Liver (tissue), 9 donors: ENCODE data around the gene THOC1. TPM values are rescaled to one million over a fixed set of nuclear protein-coding genes. Genes with fewer than 3 reads are reported as not detected.

Experiments
- DNase-seq: peaks from one replicate; pipeline ENCODE4 v3.0.0-alpha.2; 2017; ENCODE audit warnings: low spot score
- H3K27ac ChIP-seq, 2 donors: one replicate each; pipeline ENCODE4 v1.7.0; 2013; ENCODE audit warnings: inconsistent platforms in 2 of 2, low read length in 2 of 2, control low read depth in 1 of 2, low read depth in 1 of 2, mild to moderate bottlenecking in 1 of 2
- H3K27me3 ChIP-seq, 4 donors: one replicate each; pipeline versions ENCODE4 v1.6.1 to v1.7.0; 2013; ENCODE audit warnings: low read length in 3 of 4, inconsistent platforms in 1 of 4, mild to moderate bottlenecking in 1 of 4, moderate library complexity in 1 of 4; ENCODE audit not compliant: control insufficient read depth in 4 of 4, insufficient read depth in 4 of 4
- H3K36me3 ChIP-seq, 4 donors: one replicate each; pipeline versions ENCODE4 v1.6.1 to v1.7.0; 2013; ENCODE audit warnings: low read length in 3 of 4, mild to moderate bottlenecking in 3 of 4, low read depth in 1 of 4, moderate library complexity in 1 of 4; ENCODE audit not compliant: control insufficient read depth in 4 of 4, insufficient read depth in 3 of 4
- H3K4me1 ChIP-seq, 4 donors: one replicate each; pipeline versions ENCODE4 v1.6.1 to v1.7.0; 2013; ENCODE audit warnings: low read length in 3 of 4, mild to moderate bottlenecking in 3 of 4, moderate library complexity in 1 of 4; ENCODE audit not compliant: control insufficient read depth in 4 of 4, insufficient read depth in 4 of 4
- H3K4me3 ChIP-seq, 3 donors: one replicate each; pipeline versions ENCODE4 v1.6.1 to v1.7.0; 2013; ENCODE audit warnings: low read length in 3 of 3, control low read depth in 1 of 3, low read depth in 1 of 3, mild to moderate bottlenecking in 1 of 3
- H3K9ac ChIP-seq, 2 donors: one replicate each; pipeline ENCODE4 v1.7.0; 2013; ENCODE audit warnings: low read length in 2 of 2, mild to moderate bottlenecking in 2 of 2, moderate library complexity in 2 of 2, control low read depth in 1 of 2, low read depth in 1 of 2
- H3K9me3 ChIP-seq, 4 donors: one replicate each; pipeline versions ENCODE4 v1.6.1 to v1.7.0; 2013; ENCODE audit warnings: low read length in 3 of 4; ENCODE audit not compliant: control insufficient read depth in 4 of 4
- CTCF ChIP-seq: fragments of 150-350 bp; IDR thresholded peaks from 2 replicates; pipeline ENCODE4 v1.5.1; 2017; ENCODE audit warnings: improper control_type of control experiment, low read depth, low read length; ENCODE audit not compliant: missing input control
- EGR1 ChIP-seq, 2 donors: IDR thresholded peaks; 2 replicates each; pipeline ENCODE4 v1.6.1; 2016 to 2018; ENCODE audit warnings: antibody characterized with exemption in 2 of 2, low read depth in 2 of 2
- FOXA1 ChIP-seq: IDR thresholded peaks from 2 replicates; pipeline ENCODE4 v1.6.1; 2016; ENCODE audit warnings: antibody characterized with exemption
- FOXA2 ChIP-seq: IDR thresholded peaks from 2 replicates; pipeline ENCODE4 v1.6.1; 2016; ENCODE audit warnings: antibody characterized with exemption
- GABPA ChIP-seq, 2 donors: IDR thresholded peaks in 1 of 2; conservative IDR thresholded peaks in 1 of 2; 2 replicates each; pipeline ENCODE4 v1.6.1; 2016; ENCODE audit warnings: antibody characterized with exemption in 2 of 2, mild to moderate bottlenecking in 1 of 2, moderate library complexity in 1 of 2
- HNF4A ChIP-seq, 2 donors: conservative IDR thresholded peaks; 2 replicates each; pipeline ENCODE4 v1.6.1; 2016; ENCODE audit warnings: antibody characterized with exemption in 2 of 2, mild to moderate bottlenecking in 2 of 2
- HNF4G ChIP-seq: IDR thresholded peaks from 2 replicates; pipeline ENCODE4 v1.6.1; 2016; ENCODE audit warnings: antibody characterized with exemption
- JUND ChIP-seq, 2 donors: IDR thresholded peaks; 2 replicates each; pipeline ENCODE4 v1.6.1; 2016; ENCODE audit warnings: antibody characterized with exemption in 2 of 2
- NR2F2 ChIP-seq: IDR thresholded peaks from 2 replicates; pipeline ENCODE4 v1.6.1; 2016; ENCODE audit warnings: antibody characterized with exemption
- RAD21 ChIP-seq, 2 donors: IDR thresholded peaks; 2 replicates each; pipeline ENCODE4 v1.6.1; 2016; ENCODE audit warnings: antibody characterized with exemption in 2 of 2, mild to moderate bottlenecking in 2 of 2
- RXRA ChIP-seq, 2 donors: IDR thresholded peaks; 2 replicates each; pipeline ENCODE4 v1.6.1; 2017 to 2018; ENCODE audit warnings: antibody characterized with exemption in 2 of 2, mild to moderate bottlenecking in 1 of 2
- SP1 ChIP-seq: IDR thresholded peaks from 2 replicates; pipeline ENCODE4 v1.6.1; 2018; ENCODE audit warnings: antibody characterized with exemption, mild to moderate bottlenecking
- TAF1 ChIP-seq: conservative IDR thresholded peaks from 2 replicates; pipeline ENCODE4 v1.6.1; 2016; ENCODE audit warnings: antibody characterized with exemption, mild to moderate bottlenecking
- YY1 ChIP-seq: IDR thresholded peaks from 2 replicates; pipeline ENCODE4 v1.6.1; 2016; ENCODE audit warnings: antibody characterized with exemption, mild to moderate bottlenecking
- WGBS: extraction: QIAGEN DNeasy Blood & Tissue Kit; methylation state at CpG from one replicate; pipeline ENCODE4 v1.1.7; 2013; 5-methylcytosine and 5-hydroxymethylcytosine counted together
- polyA plus RNA-seq, 2 donors: library from polyadenylated mRNA; stranded (reverse) in 1 of 2; unstranded in 1 of 2; fragments of 200-250 nt in 1 of 2; fragments of >200 nt in 1 of 2; fragmentation: Nextera tagmentation in 1 of 2; extraction: Ambion mirVana in 1 of 2; gene quantifications; one replicate each; pipeline versions ENCODE4 v1.2.1 to v1.2.3, GENCODE V29; 2013 to 2015
- total RNA-seq, 2 donors: library from RNA; depleted of rRNA; stranded (reverse); fragments of >200 nt; gene quantifications; one replicate each; pipeline ENCODE4 v1.2.3, GENCODE V29; 2014
- TF ChIP-seq, protein P1 (sequence below): IDR thresholded peaks from 2 replicates; pipeline ENCODE4 v1.6.1; 2016; ENCODE audit warnings: antibody characterized with exemption
- TF ChIP-seq, protein P2 (sequence below): IDR thresholded peaks from 2 replicates; pipeline ENCODE4 v1.6.1; 2016; ENCODE audit warnings: antibody characterized with exemption
- TF ChIP-seq, protein P3 (sequence below): IDR thresholded peaks from 2 replicates; pipeline ENCODE4 v1.6.1; 2016; ENCODE audit warnings: antibody characterized with exemption, mild to moderate bottlenecking
- TF ChIP-seq, protein P4 (sequence below): IDR thresholded peaks from 2 replicates; pipeline ENCODE4 v1.6.1; 2016; ENCODE audit warnings: antibody characterized with exemption
- donor health status: healthy.
- donor health status: healthy.
- donor health status: healthy.
- donor health status: healthy.
- donor health status: healthy.

Gene THOC1
- total and polyA plus RNA-seq, 4 donors: 5.2 to 30.5 (median 22.0) TPM

- Histone ChIP-seq H3K36me3 (no peaks in the 10 kb centered on the region), H3K4me1 (no peaks in the 10 kb centered on the region), H3K9ac (no peak overlapping the region), H3K27ac (no peak overlapping the region), H3K4me3 (no peak overlapping the region), H3K9me3 (no peaks in the 10 kb centered on the region), H3K27me3 (no peaks in the 10 kb centered on the region)
- no peak for TF ChIP-seq EGR1 (IDR thresholded peaks at IDR 0.05; ENCODE audit: low read depth in 2 of 2)
- no peak for TF ChIP-seq RAD21 (IDR thresholded peaks at IDR 0.05)
- TF ChIP-seq SP1: no peak
- TF ChIP-seq RXRA (IDR thresholded peaks at IDR 0.05): no peak
- no peak for TF ChIP-seq GABPA (IDR thresholded peaks at IDR 0.05 in 1 of 2, conservative IDR thresholded peaks at IDR 0.05 in 1 of 2)
- TF ChIP-seq, protein P1, sequence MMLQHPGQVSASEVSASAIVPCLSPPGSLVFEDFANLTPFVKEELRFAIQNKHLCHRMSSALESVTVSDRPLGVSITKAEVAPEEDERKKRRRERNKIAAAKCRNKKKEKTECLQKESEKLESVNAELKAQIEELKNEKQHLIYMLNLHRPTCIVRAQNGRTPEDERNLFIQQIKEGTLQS: no peak
- no peak for TF ChIP-seq HNF4G
- TF ChIP-seq FOXA2: no peak
- TF ChIP-seq FOXA1: no peak
- TF ChIP-seq, protein P2, sequence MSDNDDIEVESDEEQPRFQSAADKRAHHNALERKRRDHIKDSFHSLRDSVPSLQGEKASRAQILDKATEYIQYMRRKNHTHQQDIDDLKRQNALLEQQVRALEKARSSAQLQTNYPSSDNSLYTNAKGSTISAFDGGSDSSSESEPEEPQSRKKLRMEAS: no peak
- TF ChIP-seq YY1: no peak
- TF ChIP-seq CTCF: no peak
- TF ChIP-seq TAF1: no peak
- DNase-seq: no peak
- WGBS: 99% methylated on average over 6 of the region's 6 CpGs
Observed at GRCh38 chr18:317618-318017, 49.8 kb upstream of the THOC1 start.

DNA sequence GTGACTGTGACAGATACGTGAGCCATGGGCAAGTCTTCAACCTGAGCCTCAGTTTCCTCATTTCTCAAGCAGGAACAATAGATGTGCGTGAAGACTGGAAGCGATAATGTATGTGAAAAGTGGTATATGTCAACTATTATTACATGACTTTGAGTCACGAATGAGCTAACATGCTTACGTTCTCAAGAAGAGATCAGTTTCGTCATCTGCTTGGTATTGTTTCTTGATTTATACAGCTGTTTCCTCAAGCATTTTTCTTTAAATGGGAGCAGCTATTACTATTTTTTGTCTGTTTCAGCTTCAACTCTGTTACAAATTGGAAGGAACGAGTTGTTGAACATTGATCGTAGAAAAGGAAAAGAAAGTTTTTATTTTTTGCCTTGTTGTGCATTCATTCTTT is 48.5 kb upstream of the THOC1 start:
- TF ChIP-seq FOXA2: no peak
- no peak for TF ChIP-seq YY1
- no peak for TF ChIP-seq GABPA (IDR thresholded peaks at IDR 0.05 in 1 of 2, conservative IDR thresholded peaks at IDR 0.05 in 1 of 2)
- no peak for TF ChIP-seq EGR1 (IDR thresholded peaks at IDR 0.05; ENCODE audit: low read depth in 2 of 2)
- no peak for TF ChIP-seq CTCF
- no peak for TF ChIP-seq RAD21 (IDR thresholded peaks at IDR 0.05)
- no peak for TF ChIP-seq HNF4G
- TF ChIP-seq NR2F2: no peak
- no peak for TF ChIP-seq FOXA1
- TF ChIP-seq, protein P1: no peak
- TF ChIP-seq, protein P2: no peak
- TF ChIP-seq, protein P3, sequence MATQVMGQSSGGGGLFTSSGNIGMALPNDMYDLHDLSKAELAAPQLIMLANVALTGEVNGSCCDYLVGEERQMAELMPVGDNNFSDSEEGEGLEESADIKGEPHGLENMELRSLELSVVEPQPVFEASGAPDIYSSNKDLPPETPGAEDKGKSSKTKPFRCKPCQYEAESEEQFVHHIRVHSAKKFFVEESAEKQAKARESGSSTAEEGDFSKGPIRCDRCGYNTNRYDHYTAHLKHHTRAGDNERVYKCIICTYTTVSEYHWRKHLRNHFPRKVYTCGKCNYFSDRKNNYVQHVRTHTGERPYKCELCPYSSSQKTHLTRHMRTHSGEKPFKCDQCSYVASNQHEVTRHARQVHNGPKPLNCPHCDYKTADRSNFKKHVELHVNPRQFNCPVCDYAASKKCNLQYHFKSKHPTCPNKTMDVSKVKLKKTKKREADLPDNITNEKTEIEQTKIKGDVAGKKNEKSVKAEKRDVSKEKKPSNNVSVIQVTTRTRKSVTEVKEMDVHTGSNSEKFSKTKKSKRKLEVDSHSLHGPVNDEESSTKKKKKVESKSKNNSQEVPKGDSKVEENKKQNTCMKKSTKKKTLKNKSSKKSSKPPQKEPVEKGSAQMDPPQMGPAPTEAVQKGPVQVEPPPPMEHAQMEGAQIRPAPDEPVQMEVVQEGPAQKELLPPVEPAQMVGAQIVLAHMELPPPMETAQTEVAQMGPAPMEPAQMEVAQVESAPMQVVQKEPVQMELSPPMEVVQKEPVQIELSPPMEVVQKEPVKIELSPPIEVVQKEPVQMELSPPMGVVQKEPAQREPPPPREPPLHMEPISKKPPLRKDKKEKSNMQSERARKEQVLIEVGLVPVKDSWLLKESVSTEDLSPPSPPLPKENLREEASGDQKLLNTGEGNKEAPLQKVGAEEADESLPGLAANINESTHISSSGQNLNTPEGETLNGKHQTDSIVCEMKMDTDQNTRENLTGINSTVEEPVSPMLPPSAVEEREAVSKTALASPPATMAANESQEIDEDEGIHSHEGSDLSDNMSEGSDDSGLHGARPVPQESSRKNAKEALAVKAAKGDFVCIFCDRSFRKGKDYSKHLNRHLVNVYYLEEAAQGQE: no peak
- TF ChIP-seq TAF1: no peak
- TF ChIP-seq SP1: no peak
- no peak for TF ChIP-seq HNF4A (conservative IDR thresholded peaks at IDR 0.05)
- no peak for TF ChIP-seq JUND (IDR thresholded peaks at IDR 0.05)
- TF ChIP-seq, protein P4, sequence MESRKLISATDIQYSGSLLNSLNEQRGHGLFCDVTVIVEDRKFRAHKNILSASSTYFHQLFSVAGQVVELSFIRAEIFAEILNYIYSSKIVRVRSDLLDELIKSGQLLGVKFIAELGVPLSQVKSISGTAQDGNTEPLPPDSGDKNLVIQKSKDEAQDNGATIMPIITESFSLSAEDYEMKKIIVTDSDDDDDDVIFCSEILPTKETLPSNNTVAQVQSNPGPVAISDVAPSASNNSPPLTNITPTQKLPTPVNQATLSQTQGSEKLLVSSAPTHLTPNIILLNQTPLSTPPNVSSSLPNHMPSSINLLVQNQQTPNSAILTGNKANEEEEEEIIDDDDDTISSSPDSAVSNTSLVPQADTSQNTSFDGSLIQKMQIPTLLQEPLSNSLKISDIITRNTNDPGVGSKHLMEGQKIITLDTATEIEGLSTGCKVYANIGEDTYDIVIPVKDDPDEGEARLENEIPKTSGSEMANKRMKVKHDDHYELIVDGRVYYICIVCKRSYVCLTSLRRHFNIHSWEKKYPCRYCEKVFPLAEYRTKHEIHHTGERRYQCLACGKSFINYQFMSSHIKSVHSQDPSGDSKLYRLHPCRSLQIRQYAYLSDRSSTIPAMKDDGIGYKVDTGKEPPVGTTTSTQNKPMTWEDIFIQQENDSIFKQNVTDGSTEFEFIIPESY: no peak
- DNase-seq: no peak
- Histone ChIP-seq H3K9me3 (no peaks in the 10 kb centered on the region), H3K9ac (no peak overlapping the region), H3K27ac (no peak overlapping the region), H3K36me3 (no peaks in the 10 kb centered on the region), H3K4me1 (no peaks in the 10 kb centered on the region), H3K4me3 (no peak overlapping the region), H3K27me3 (no peaks in the 10 kb centered on the region)
- WGBS: 86% methylated on average over 8 of the region's 8 CpGs
